AG04450 (cell line): ENCODE results near the gene TMEM150C. TPM values are rescaled to one million over a fixed set of nuclear protein-coding genes. Genes with fewer than 3 reads are reported as not detected.

Source experiments
- CTCF ChIA-PET: fragments of 300-600, 350-600 bp; formaldehyde crosslinking; extraction: SDS; loops from one replicate; lab custom pipeline; 2022; ENCODE audit warnings: antibody characterized with exemption, inconsistent platforms; lab: Charles Lee
- POLR2A ChIA-PET: fragments of 350-600 bp; formaldehyde crosslinking; extraction: SDS; loops from one replicate; lab custom pipeline; 2021; ENCODE audit warnings: antibody characterized with exemption, inconsistent platforms; lab: Yijun Ruan, JAX
- DNase-seq: peaks from one replicate; pipeline ENCODE4 v3.0.0-alpha.2; 2011; ENCODE audit warnings: low read depth, low spot score
- H3K27ac ChIP-seq: one replicate; pipeline ENCODE4 v1.5.1; 2012; ENCODE audit warnings: low read depth, low read length, control low read depth
- H3K27me3 ChIP-seq: one replicate; pipeline ENCODE4 v1.6.0; 2012; ENCODE audit warnings: low read length; ENCODE audit not compliant: control insufficient read depth, insufficient read depth
- H3K4me3 ChIP-seq: 2 replicates; pipeline ENCODE4 v1.5.1; 2011; ENCODE audit warnings: mild to moderate bottlenecking, low read depth, low read length, control low read depth
- H3K9me3 ChIP-seq: 2 replicates; pipeline ENCODE4 v1.5.1; 2012; ENCODE audit warnings: low read length; ENCODE audit not compliant: control insufficient read depth, insufficient read depth
- polyA plus RNA-seq: library from polyadenylated mRNA; depleted of rRNA; stranded (reverse); fragments of >200 nt; gene quantifications from 2 replicates; pipeline ENCODE4 v1.2.3, GENCODE V29; 2011
- TF ChIP-seq, protein P1 (sequence below): IDR thresholded peaks from 2 replicates; pipeline ENCODE4 v1.5.1; 2011; ENCODE audit warnings: low read depth, low read length, control low read depth, inconsistent platforms

Gene TMEM150C
- polyA plus RNA-seq, 1 experiment = 0.06 TPM

DNA sequence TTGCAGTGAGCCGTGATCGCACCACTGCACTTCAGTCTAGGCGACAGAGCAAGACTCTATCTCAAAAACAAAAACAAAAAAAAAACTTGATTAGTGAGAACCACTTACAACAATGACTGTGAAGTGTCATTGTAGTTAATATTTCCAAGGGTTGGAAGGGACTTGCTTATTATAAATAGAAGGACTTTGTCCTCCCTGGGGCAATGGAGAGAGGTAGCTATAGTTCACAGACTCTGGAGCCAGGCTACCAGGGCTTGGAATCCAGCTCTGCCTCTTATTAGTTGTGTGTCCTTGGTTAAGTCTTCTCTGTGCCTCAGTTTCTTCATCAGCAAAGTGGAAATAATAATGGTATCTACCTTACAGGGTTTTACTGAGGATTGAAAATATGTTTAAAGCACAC is 51.6 kb downstream of the TMEM150C start:
- ChIA-PET CTCF (no interaction called here), POLR2A (no interaction called here)
- TF ChIP-seq, protein P1, sequence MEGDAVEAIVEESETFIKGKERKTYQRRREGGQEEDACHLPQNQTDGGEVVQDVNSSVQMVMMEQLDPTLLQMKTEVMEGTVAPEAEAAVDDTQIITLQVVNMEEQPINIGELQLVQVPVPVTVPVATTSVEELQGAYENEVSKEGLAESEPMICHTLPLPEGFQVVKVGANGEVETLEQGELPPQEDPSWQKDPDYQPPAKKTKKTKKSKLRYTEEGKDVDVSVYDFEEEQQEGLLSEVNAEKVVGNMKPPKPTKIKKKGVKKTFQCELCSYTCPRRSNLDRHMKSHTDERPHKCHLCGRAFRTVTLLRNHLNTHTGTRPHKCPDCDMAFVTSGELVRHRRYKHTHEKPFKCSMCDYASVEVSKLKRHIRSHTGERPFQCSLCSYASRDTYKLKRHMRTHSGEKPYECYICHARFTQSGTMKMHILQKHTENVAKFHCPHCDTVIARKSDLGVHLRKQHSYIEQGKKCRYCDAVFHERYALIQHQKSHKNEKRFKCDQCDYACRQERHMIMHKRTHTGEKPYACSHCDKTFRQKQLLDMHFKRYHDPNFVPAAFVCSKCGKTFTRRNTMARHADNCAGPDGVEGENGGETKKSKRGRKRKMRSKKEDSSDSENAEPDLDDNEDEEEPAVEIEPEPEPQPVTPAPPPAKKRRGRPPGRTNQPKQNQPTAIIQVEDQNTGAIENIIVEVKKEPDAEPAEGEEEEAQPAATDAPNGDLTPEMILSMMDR = no peak
- DNase-seq = no peak
- Histone ChIP-seq H3K27ac (no peak overlapping the region), H3K27me3 (peaks cover 10% of the 10 kb centered on the region), H3K9me3 (no peaks in the 10 kb centered on the region), H3K4me3 (no peak overlapping the region)

DNA sequence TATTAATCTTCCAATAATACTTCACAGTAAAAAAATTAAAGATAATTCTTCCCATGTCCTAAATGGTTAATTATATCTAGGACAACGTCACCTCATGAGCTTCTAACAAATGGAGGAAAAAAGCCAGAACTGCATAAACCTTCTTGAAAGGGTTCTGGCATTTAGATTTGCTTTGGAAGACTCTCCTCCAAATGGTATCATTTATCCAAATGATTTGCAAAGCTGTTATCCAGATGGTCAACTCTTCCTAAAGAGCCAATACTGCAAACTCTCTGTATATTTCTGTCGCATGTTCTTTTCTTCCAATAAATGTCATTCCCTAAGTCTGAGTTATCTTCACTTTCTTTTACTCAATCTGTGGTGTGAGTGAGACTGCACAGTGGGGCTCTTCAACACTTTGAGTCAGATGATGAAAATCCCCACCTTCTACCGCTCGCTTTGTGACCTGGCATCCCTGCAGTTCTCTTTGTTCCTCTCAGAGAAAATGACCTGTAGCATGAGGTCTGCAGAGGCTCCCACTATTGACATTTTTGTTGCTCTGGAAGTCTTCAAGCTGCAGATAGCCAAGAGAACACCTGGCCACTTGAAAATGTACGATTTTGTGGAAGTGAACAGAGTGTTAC is 52.9 kb downstream of the TMEM150C start:
- POLR2A ChIA-PET = interaction anchor here (0.5 kb wide), 1 partner anchor 9 kb away, joined by 4 read pairs; no protein-coding TSS in a partner anchor
- Histone ChIP-seq H3K4me3 (no peak overlapping the region), H3K27ac (no peak overlapping the region), H3K27me3 (peaks cover 10% of the 10 kb centered on the region), H3K9me3 (no peaks in the 10 kb centered on the region)
- CTCF ChIA-PET = no interaction called here
- TF ChIP-seq, protein P1 = no peak
- no peak for DNase-seq

DNA sequence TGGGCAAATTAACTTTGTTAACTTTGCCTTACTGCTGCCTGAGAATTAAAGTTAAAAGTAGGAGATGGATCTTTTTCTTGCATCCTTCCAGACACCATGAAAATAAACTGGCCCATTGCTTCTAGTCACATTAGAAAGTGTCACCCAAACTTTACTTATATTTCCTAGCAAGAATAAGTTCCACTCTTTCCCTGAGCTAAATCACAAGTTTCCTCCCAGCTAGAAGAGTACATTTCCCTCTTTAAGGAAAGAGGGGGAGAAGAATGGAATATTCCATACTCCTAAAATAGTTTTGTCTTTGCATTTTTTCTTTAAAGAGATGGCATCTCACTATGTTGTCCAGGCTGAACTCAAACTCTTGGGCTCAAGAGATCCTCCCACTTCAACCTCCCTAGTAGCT is 53.8 kb downstream of the TMEM150C start:
- TF ChIP-seq, protein P1 = no peak
- no peak overlapping the region for H3K27ac ChIP-seq
- DNase-seq = no peak
- no peaks in the 10 kb centered on the region for H3K9me3 ChIP-seq
- POLR2A ChIA-PET = no interaction called here
- peaks cover 7% of the 10 kb centered on the region for H3K27me3 ChIP-seq
- CTCF ChIA-PET = no interaction called here
- no peak overlapping the region for H3K4me3 ChIP-seq

DNA sequence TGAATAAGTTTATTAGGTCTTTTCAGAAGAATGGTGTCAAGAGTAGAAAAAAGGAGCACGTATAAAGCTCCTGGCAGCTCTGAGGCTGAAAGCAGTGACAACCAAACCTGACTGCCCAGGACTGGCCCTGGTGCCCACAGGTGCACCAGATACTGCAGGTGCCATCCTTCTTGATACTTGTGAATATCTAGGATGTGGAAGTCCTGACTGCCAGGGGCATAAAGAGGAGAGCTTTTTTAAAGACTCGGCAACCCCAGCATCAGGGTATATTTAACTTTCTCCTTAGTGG is 60.7 kb downstream of the TMEM150C start:
- no peak overlapping the region for H3K27ac ChIP-seq
- peaks cover under 1% of the 10 kb centered on the region for H3K27me3 ChIP-seq
- no peak for DNase-seq
- no peaks in the 10 kb centered on the region for H3K9me3 ChIP-seq
- TF ChIP-seq, protein P1 = no peak
- ChIA-PET CTCF (interaction anchor here (1.1 to 1.7 kb wide), 2 partner anchors 39 to 238 kb away, joined by 7 to 9 read pairs; no protein-coding TSS in a partner anchor), POLR2A (no interaction called here)
- no peak overlapping the region for H3K4me3 ChIP-seq

DNA sequence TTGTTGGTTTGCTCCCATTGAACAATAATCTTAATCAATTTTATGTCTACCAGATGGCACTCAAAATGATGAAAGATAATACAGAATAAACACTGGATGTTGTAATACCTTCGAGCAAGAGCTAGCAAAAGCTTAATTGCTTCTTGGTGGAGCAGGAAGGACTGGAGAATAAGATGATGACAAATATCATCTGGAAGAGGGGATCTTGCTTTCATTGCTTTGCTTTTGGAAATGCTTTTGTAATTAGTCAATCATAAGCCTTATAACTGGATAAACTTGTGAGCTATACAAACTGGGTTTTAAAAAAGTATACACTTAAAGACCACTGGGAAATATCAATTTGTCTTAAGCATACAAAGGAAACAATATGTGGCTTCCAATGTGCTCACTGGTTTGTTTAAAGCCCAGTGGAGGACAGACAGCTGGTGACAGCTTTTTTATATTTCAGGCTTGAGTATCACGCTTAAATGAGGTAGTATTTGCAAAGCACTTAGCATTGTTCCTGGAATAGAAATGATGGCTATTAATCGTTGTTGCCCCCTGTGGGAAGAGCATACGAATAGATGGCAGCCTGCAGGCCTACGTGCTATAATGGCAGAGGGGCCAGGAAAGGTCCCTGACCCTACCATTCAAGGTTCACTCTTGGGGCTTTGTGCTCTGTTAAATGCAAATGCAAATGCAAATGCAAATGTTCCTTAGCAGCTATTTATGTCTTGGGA is 61.2 kb downstream of the TMEM150C start:
- Histone ChIP-seq H3K4me3 (no peak overlapping the region), H3K27ac (no peak overlapping the region), H3K27me3 (peaks cover 2% of the 10 kb centered on the region), H3K9me3 (no peaks in the 10 kb centered on the region)
- TF ChIP-seq, protein P1 = no peak
- ChIA-PET CTCF (interaction anchor here (1.7 kb wide), 1 partner anchor 38 kb away, joined by 9 read pairs; no protein-coding TSS in a partner anchor), POLR2A (no interaction called here)
- DNase-seq = no peak
